GM19328 (cell line): Measurements from ENCODE around the gene COL18A1.

Source experiments
- ATAC-seq: cut with Tn5 transposase; IDR thresholded peaks from one replicate; pipeline ENCODE4 v1.9.1; 2021; ENCODE audit warnings: mild to moderate bottlenecking, moderate library complexity; ENCODE audit not compliant: unreplicated experiment

The COL18A1 gene

DNA sequence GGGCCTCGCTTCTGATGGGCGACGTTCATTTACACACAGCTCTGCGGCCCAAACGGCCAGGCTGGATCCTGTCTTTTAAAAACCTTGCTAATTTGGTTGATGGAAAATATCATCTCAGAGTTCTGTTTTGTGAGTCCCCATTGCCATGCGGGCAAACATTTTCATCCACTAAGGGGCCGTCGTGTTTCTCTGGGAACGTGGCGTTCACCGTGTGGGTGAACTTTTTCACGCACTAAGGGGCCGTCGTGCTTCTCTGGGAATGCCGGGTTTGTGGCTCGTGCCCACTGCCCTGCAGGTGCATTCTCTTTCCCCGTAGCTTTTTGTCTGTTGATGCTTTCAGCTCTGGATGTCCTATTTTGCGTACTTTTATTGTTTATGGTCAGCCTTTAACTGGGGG lies 6.8 kb downstream of the COL18A1 start:
- ATAC-seq: no peak

DNA sequence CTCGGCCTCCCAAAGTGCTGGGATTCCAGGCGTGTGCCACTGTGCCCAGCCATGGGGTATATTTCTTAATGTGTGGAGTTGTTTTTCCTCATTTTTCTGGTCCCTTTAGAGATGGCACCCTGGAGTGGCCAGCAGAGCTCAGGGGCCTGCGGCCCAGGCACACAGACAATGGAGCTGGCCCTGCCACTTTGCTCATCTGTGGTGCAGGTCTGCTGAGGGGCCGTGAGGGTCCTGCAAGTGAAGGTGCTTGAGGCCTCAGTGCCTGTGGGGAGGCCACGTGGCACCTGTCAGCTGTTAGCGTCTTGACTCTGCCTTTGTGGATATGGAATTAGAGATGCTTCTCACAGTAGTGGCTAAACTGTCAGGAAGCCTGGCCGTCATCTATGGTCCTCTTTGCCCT lies 7.5 kb downstream of the COL18A1 start:
- no peak for ATAC-seq

DNA sequence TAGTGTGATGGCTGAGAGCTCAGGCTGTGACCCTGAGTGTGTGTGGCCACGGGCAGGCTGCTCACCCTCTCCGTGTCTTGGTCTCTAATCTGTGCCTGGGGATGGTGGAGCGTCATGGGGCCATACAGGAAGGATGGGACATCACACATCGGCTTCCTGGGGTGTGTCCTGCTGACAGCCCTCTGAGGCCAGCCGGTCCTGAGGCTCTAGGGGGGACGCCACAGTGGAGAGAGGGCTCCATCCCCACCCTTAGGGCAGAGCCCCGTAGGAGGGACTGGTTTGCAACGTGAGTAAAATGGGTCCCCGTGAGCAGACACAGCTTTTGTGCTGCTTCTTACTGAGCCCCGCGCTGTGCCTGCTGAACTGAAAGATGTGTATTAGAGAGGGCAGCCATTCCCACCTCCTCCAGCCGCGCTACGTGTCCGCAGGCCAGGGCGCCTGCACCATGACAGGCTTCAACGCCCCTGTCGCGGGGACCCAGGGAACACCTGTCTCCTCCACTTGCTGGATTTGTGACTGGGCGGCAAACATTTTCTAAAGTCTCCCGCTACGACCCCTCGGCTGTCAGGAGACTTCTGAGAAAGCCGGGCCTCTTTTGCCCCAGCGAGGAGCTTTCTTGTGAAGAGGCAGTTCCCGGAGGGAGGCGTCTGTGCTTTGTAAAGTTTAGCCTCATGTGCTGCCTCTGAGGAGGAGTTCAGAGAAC lies 8.1 kb downstream of the COL18A1 start:
- no peak for ATAC-seq

DNA sequence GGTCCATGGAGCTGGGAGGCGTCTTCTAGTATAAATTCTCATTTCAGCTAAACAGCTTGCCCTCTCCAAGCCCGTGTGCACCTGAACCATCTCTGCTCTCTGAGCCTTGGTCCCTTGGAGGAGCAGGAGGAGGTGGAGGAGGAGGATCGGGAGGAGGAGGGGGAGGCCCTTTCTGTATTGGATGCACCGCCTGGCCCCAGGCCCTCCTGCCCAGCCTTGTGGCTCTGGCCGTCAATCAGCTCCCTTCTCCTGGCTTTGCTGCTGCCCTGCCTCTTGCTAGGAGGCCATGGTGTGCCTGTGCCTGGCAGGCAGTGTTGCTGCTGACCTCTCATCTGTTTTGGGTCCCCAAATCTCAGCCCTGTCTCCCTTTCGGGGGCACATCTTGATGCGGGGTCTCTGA lies 9.0 kb downstream of the COL18A1 start:
- ATAC-seq: no peak

DNA sequence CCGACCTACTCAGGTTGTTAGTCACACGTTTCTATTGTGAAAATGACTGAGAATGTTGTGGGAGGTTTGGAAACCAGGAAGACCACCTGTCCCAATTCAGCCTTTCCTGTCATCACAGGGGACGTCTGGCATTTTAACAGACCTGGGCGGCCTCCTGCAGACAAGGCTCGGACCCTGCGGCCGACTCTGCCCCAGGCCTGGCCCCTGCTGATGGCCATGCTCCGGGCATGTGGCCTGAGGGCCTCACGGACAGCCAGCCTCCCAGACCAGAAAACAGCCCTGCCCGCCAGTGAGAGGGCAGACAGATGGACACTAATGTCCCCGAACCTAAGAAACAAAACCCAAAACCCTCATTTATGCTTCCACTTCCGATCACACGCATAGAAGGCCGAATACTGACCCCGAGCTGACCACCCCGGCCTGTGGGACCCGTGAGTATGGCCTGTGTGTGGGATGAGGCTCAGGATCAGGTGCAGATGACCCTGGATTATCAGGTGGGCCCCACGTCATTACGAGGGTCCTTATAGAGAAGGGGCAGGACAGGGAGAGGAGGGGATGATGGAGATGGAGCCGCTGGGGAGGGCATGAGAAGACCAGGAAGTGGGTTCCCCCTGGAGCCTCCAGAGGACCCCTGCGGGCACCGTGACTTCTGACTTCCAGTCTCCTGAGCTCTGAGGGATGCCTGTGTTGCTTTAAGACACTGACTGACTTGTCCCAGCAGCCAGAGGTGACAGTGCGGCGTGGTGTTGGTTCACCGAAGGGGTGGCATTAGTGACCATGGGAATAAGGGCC lies 9.6 kb downstream of the COL18A1 start:
- no peak for ATAC-seq

DNA sequence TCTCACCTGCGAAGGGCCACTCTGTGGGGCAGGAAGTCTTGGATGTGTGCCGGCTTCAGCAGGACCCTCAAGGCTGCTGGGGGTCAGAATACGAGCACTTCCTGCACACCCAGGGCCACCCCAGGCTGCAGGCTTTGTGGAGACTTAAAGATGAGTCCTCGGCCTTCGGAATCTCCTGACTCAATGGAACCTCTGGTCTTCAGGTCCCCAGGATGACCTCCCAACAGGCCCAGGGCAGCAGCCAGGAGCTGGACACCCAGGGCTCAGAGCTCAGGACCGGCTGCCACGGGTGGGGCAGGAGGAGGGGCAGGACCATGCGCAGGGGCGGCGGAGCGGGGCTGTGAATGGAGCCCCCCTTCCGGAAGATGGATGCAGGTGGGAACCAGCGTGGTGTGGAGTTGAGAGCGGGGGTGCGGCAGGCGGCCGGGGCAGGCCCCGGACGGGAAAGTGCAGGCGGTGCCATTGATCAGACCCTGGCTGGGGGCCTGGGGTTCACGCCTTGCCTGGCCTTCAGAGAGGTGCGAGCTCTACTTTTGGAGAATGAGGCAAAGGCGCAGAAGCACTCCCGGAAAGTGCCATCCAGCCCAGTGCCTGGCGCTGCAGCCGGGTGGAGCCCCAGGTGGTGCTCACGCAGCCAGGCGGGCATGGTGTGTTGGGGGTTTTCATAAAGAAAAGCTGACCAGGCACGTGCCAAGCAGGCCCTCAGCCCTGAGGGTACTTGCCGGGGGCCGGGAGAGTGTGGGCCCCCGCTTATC lies 10.4 kb downstream of the COL18A1 start:
- no peak for ATAC-seq

DNA sequence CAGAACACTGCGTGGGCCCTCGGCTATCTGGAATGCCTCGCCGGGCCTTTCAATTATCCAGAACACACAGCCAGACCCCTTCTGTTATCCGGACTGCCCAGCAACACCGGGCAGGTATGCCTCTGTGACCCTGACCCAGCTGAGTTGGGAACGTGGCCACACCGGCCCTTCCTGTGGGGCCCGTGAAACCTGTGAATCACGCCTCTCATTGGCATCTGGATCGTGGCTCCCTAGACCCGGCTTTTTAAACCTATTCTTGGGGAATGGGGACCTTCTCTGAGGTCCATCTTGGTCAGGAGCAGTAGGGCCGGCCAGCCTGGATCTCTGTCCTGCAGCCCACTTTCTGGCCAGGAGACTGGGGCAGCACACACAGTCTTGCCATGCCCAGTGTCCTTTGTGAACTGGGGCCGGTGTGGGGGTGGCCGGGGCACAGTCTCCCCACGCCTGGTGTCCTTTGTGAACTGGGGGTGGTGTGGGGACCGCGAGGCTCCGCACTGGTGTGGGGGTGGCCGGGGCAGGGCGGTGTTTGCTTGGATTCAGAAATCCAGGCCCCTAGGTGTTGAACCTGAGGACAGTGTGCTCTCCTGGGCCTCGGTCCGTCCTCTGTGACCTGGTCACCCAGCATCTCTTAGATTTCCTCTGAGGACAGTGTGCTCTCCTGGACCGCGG lies 11.1 kb downstream of the COL18A1 start:
- no peak for ATAC-seq

DNA sequence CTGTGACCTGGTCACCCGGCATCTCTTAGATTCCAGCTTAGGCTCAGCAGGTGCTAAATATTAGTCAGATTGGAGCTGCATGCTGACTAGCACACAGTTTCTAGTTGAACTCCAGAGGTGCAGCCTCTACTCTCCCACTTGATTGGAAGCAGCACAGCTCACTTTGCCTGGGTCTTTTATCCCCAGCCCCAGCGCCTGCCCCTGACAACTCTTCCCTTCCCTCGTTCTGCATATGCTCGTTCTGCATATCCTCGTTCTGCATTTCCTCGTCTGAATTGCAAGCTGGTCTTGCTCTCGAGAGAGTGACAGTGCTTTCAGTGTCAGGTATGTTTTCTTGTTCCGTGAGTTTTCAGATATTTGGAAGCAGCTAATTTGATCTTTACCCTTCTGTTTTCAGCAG lies 11.7 kb downstream of the COL18A1 start:
- no peak for ATAC-seq

DNA sequence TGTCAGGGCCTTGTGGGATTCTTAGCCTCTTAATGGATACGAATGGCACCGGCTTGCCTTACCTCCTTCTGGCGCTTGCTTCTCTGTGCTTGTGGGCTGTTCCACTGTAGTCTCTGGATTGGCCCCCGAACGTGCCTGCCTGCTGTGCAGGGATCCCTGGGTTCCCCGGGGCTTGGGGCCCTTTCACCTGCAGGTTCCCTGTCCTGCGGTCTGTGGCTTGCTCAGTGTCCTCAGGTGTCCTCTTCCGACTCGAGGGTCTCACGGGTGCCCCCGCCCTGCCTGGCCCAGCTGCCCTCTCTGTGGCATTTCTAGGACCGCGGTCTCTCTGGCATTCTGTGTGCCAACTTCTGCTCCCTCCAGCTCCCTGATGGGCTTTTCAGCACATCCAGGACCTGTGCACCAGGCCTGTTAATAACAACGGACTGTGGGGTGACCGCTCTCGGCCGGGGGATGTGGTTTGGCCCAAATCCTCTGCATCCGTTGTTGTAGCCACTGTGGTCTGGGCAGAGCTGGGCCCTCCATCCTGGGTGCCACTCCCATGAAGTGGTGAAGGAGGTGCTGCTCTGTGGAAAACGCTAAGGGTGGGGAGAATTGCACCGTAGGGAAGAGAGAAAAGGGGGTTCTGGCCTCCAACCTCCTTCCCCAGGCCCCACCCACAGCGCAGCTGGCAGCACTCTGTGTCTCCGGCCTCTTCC lies 12.4 kb downstream of the COL18A1 start:
- ATAC-seq: no peak

DNA sequence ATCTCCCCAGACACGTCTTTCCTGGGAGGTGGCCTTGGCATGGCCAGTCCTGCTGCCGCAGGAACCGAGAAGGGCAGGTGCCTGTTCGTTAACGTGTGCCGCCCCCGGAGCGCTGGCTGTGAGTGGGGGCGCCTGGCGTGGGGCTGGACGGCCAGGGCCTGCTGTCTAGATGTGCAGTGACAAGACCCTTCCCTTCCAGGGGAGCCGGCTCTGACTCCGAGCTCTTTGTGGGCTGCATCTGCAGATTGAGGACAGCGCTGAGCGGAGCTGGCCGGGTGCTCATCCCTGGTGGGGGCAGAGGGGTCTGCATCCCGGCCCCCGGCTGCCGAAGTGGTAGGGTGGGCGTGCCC lies 13.0 kb downstream of the COL18A1 start:
- ATAC-seq: no peak

DNA sequence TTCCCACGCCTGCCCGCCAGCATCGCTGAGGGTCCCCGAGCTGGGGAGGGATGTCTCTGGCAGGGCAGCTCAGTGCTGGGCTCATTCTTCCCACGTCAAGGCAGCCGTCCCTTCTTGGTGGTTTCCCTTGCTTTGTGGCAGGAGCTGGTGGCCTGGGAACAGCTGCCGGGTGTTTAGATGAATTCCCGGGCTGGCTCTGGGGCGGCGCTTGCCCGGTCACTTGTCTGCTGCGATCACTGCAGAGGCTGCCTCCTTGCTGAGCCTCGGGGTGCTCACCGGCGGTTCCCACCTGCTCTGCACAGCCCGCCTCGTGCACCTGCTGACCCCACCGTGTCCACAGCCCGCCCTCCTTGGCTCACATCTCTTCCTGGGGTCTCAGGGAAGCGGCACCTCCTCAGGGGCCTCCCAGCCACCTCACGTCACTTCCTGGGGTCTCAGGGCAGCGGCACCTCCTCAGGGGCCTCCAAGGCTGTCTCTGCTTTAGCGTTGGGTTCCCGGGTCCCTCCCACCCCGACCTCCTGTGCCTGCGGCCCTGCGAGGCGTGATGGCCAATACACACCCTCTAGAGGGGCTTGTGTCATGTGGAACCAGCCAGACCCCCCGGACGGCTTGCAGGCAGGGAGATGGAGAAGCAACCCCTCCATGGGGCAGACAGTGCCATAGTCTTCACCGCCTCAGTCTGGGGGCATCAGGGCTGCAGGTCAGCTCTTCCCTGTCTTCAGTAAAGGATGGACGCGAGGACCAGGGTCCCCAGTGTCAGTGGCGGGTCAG lies 13.5 kb downstream of the COL18A1 start:
- no peak for ATAC-seq

DNA sequence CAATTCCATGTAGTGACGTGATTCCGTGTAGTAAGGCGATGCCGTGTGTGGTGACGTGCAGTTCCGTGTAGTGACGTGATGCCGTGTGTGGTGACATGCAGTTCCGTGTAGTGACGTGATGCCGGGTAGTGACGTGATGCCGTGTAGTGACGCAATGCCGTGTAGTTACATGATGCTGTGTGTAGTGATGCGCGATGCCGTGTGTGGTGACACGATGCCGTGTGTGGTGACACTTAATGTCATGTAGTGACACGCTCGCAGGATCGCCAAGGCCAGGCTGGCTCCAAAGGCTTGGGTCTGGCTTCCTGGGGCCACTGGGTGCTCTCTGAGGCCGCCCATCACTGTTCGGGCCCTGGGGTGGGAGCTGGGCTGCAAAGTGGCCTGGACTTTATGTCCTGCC lies 14.2 kb downstream of the COL18A1 start:
- no peak for ATAC-seq

DNA sequence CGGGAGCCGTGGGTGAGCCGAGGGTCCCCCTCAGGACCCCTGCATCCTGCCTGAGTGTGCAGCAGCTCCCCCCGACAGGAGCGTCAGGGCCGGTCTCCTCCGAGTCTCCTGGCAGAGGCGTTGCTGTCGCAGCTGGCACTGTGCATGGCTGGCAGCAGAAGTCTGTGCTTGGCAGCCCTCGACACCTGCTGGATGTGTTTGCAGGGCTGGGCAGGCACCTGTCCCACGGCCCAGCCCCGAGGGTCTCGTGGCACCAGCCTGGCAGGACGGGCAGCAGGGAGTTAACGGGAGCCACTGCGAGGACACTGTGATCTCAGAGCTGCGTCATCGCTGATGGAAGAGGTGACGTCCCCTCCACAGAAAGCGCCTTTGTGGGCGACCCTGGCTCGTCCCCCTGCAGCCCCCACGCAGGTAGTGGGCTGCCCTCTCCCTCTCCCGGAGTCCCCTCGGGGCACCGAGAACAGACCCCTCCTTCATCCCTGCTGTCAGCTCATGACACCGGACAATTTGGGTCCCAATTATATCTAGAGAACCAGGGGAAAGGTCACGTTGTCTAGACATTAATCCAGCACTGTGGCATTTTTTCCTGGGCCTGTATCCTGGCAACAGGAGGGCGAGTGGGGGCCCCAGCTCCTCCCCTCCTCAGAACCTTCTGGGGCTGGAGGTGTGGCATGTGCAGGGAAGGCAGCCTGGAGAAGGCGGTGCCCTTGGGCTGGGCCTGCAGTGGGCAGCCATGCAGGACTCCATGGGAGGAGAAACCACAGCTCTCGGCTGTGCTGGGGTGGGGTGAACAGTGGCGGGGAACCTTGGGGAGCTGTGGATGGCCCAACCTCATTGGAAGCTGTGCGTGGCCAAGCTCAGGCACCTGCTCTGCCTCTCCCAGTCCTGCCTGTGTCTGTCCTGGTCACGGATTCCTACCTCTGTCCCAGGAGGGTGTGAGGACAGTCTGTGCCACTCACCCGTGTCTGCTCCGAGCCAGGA lies 15.4 kb downstream of the COL18A1 start:
- no peak for ATAC-seq

DNA sequence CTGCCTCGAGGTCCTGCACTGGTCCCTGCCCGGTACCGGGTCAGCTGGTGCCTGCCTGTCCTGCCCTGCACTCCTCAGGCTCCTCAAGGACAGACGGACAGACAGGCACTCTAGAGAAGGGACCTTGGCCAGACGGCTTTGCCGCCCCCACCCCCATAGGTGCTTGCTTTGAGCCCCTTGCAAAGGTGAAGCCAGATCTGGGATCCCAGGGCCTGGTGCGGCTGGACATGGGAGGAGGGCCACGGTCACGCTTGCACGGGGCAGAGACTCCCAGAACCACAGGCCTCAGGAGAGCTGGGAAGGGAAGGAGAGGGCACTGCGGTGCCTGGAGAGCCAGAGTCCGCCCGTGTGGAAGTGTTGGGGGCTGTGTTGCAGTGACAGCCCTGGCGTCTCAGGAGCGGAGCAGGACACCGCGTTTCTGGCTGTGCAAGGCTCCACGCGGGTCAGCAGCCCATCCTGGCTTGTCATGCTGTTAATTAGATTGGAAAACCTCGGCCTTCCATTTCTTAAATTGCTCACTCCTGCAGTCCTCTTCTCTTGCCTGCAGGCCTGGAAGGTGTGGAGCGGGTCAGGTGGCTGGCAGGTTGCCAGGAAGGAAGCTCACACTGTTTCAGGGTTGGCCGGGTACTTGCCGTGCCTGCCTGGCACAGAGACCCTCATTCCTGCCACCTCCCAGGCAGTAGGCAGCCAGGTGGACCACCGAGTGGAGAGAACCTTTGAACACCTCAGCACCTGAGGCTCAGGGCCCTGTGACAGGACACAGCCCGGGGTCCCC lies 16.3 kb downstream of the COL18A1 start:
- no peak for ATAC-seq

DNA sequence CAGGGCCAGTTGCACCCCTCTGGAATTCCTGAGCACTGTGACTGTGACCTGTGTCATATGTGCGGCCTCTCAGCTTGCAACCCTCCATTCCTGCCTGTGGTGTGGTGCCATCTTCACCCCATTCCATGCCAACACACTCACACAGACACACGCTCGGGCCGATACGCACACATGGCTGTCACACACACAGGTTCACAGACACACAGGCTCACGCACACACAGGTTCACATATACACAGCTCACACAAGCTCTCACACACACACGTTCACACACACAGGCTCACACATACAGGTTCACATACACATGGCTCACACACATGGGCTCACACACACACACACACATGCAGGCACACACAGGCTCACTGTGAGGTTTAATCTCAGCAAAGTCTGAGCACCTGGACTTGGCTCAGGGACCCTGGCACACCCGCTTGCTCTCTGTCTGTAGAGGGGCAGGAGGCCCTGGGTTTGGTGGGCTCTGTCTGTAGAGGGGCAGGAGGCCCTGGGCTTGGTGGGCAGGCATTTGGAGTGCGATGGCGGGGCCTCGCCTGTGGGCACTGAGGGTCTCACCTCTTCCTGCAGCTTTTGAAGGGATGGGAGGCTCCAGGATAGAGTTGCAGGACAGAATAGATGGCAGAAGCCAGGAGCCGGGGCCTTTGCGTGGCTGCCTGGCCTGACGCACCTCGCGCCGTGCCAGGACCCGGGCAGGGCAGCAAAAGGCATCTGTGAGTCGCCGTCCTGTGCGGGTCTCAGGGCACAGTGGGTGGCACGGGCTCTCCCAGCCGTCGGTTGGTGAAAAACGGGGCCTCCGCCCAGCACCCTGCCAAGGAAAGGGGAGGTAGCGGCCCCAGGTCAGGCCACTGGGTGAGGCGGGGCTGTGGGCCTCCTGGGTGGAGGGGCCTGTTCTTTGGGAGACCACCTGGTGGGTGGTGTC lies 17.1 kb downstream of the COL18A1 start:
- no peak for ATAC-seq

DNA sequence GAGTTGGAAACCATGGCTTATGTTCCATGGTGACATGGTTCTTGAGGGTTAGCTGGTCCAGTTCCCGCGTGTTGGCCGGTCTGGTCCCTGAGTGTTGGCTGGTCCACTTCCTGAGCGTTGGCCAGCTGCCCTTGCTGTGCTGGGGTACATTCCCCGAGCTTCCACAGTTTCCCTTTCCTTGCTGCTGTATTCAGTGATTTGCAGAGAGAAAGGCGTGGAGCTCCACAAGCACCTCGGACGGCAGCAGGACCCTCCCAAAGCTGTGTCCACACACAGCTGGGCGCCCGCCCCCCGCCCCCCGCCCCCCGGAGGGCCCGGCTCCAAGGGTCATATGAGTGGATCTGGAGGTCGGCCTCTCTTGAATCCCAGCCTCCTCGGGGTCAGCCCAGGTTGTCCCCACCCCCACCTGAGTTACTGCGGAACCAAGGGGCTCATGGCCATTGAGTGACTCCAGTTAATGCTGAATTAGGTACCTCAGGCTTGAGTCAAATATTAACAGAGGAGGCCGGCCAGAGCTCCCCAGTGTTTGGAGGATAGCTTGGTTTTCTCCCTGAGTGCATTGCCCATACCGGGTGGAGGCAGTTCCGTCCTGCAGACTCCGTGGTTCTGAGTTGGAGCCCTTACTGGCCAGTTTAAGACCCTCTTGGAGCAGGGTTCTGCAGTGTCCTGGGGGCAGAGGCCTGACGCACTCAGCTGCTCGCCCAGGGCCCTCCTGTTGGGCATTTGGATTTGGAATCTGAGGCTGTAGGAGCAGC lies 18.4 kb downstream of the COL18A1 start:
- no peak for ATAC-seq
